GM21447 (cell line): Measurements from ENCODE around the gene GSTA3.
"Not testable (repeated sequence)": the region's sequence is repeated elsewhere in the genome, so short reads cannot be mapped to it uniquely, and the experiment has no call there.

Experiments
- ATAC-seq: cut with Tn5 transposase; IDR thresholded peaks from one replicate; pipeline ENCODE4 v1.9.1; 2021; ENCODE audit not compliant: unreplicated experiment

GSTA3 gene

GRCh38 chr6:52909531-52909930, at the start of gene GSTA3:
Gene GSTA3, minus strand, starts transcription at chr6:52909698. Its CDS starts 3,864 bp downstream, at chr6:52905834.
- ATAC-seq, result no peak

GRCh38 chr6:52958546-52959255, 49.2 kb upstream of the GSTA3 start:
- no peak for ATAC-seq

- no peak for ATAC-seq
Measured at GRCh38 chr6:52955871-52956270, 46.4 kb upstream of the GSTA3 start.

GRCh38 chr6:52953911-52954839, 44.7 kb upstream of the GSTA3 start:
- ATAC-seq, result no peak

- ATAC-seq, result no peak
Measured at GRCh38 chr6:52946306-52946705, 36.8 kb upstream of the GSTA3 start.

- ATAC-seq, result not testable (repeated sequence)
Measured at GRCh38 chr6:52942821-52943220, 33.3 kb upstream of the GSTA3 start.

GRCh38 chr6:52942221-52942620, 32.7 kb upstream of the GSTA3 start:
- no peak for ATAC-seq

GRCh38 chr6:52937908-52938307, 28.4 kb upstream of the GSTA3 start:
- ATAC-seq, result no peak

- ATAC-seq, result no peak
Measured at GRCh38 chr6:52933778-52934177, 24.3 kb upstream of the GSTA3 start.

- ATAC-seq, result no peak
Measured at GRCh38 chr6:52931351-52931750, 21.9 kb upstream of the GSTA3 start.

- ATAC-seq, result no peak
Measured at GRCh38 chr6:52929321-52930164, 20.0 kb upstream of the GSTA3 start.

- ATAC-seq, result no peak
Measured at GRCh38 chr6:52927451-52927850, 18.0 kb upstream of the GSTA3 start.

- no peak for ATAC-seq
Measured at GRCh38 chr6:52925919-52926792, 16.7 kb upstream of the GSTA3 start.

- no peak for ATAC-seq
Measured at GRCh38 chr6:52925042-52925441, 15.5 kb upstream of the GSTA3 start.

- not testable (repeated sequence) for ATAC-seq
Measured at GRCh38 chr6:52923689-52924088, 14.2 kb upstream of the GSTA3 start.

- ATAC-seq, result no peak
Measured at GRCh38 chr6:52922161-52922560, 12.7 kb upstream of the GSTA3 start.

GRCh38 chr6:52921743-52922142, 12.2 kb upstream of the GSTA3 start:
- no peak for ATAC-seq

- ATAC-seq, result not testable (repeated sequence)
Measured at GRCh38 chr6:52919511-52919910, 10.0 kb upstream of the GSTA3 start.

- not testable (repeated sequence) for ATAC-seq
Measured at GRCh38 chr6:52918771-52919170, 9.3 kb upstream of the GSTA3 start.

GRCh38 chr6:52918027-52918686, 8.7 kb upstream of the GSTA3 start:
- not testable (repeated sequence) for ATAC-seq
